HepG2 (cell line): Measurements from ENCODE around the gene COLEC12. TPM values are rescaled to one million over a fixed set of nuclear protein-coding genes. Genes with fewer than 3 reads are reported as not detected.

Experiments used
- ATAC-seq: fragments of 200-7000 bp; cut with Tn5 transposase; 3 replicates; pipeline ENCODE4 v1.9.1; 2020; ENCODE audit warnings: mild to moderate bottlenecking, moderate library complexity
- BruUV-seq: library from RNA; stranded (reverse); fragments of 400-500 nt; replicated peaks from 2 replicates; lab custom pipeline; 2021; lab: Mats Ljungman, UMichigan
- CTCF ChIA-PET: fragments of 300-600 bp; formaldehyde crosslinking; extraction: SDS; loops from one replicate; lab custom pipeline; 2021; ENCODE audit warnings: low total read pairs, inconsistent platforms, low intra/inter-chr PET ratio; lab: Yijun Ruan, JAX
- POLR2A ChIA-PET: fragments of 350-600 bp; sonication (Branson Sonifier 250); formaldehyde crosslinking; loops from one replicate; lab custom pipeline; 2020; ENCODE audit warnings: antibody characterized with exemption, inconsistent platforms; lab: Yijun Ruan, JAX
- DNase-seq: peaks from one replicate; pipeline ENCODE4 v3.0.0-alpha.2; 2015; ENCODE audit warnings: low spot score
- FAIRE-seq: peaks from 3 replicates; lab custom pipeline; 2011; peaks lifted over from hg19 to GRCh38; lab: Jason Lieb, UNC
- H2AFZ ChIP-seq: one replicate; pipeline ENCODE4 v1.6.1; 2011; ENCODE audit warnings: low read length, inconsistent platforms
- H3K27ac ChIP-seq: fragments of 300-600 bp; 3 replicates; pipeline ENCODE4 v1.8.0; 2011; ENCODE audit warnings: mixed run types, mild to moderate bottlenecking, mixed read lengths, low read length, inconsistent platforms; ENCODE audit not compliant: insufficient read depth; ENCODE audit errors: extremely low read length
- H3K27me3 ChIP-seq, 2 experiments: fragments of 200-600 bp in 1 of 2; 2 replicates in 1 of 2; 3 replicates in 1 of 2; pipeline versions ENCODE4 v1.6.0 to v1.8.0; 2011; ENCODE audit warnings: low read length in 2 of 2, mild to moderate bottlenecking in 2 of 2, moderate library complexity in 2 of 2, inconsistent platforms in 1 of 2; ENCODE audit not compliant: insufficient read depth in 2 of 2, control insufficient read depth in 1 of 2
- H3K36me3 ChIP-seq, 2 experiments: fragments of 200-600 bp in 1 of 2; replicated peaks in 1 of 2; 2 replicates in 1 of 2; 3 replicates in 1 of 2; pipeline versions ENCODE4 v1.5.1 to v1.8.0; 2011; ENCODE audit warnings: low read length in 2 of 2, inconsistent platforms in 1 of 2; ENCODE audit not compliant: insufficient read depth in 2 of 2, control insufficient read depth in 1 of 2
- H3K4me1 ChIP-seq: 2 replicates; pipeline ENCODE4 v1.5.1; 2012; ENCODE audit warnings: low read length, inconsistent platforms; ENCODE audit not compliant: insufficient read depth
- H3K4me2 ChIP-seq: 2 replicates; pipeline ENCODE4 v1.6.0; 2011; ENCODE audit warnings: low read depth, low read length, inconsistent platforms
- H3K4me3 ChIP-seq, 3 experiments: fragments of 200-600 bp in 1 of 3; sonication (generic), shearing (Covaris generic) in 1 of 3; replicated peaks in 1 of 3; 2 replicates each; pipeline ENCODE4 v1.5.1; 2011 to 2016; ENCODE audit warnings: low read length in 3 of 3, inconsistent platforms in 2 of 3, low read depth in 2 of 3, mild to moderate bottlenecking in 2 of 3, control low read depth in 1 of 3, mixed read lengths in 1 of 3; ENCODE audit not compliant: insufficient read depth in 1 of 3
- H3K79me2 ChIP-seq: one replicate; pipeline ENCODE4 v1.6.1; 2011; ENCODE audit warnings: low read length, inconsistent platforms; ENCODE audit not compliant: insufficient read depth
- H3K9ac ChIP-seq: 2 replicates; pipeline ENCODE4 v1.6.0; 2011; ENCODE audit warnings: mild to moderate bottlenecking, low read depth, low read length, inconsistent platforms; ENCODE audit not compliant: insufficient read depth
- H3K9me3 ChIP-seq: 2 replicates; pipeline ENCODE4 v1.5.1; 2012; ENCODE audit warnings: mild to moderate bottlenecking, low read length
- H4K20me1 ChIP-seq: 2 replicates; pipeline ENCODE4 v1.6.0; 2011; ENCODE audit warnings: inconsistent platforms, mild to moderate bottlenecking, low read length, moderate library complexity; ENCODE audit not compliant: insufficient read depth
- ARNT2 ChIP-seq: sonication (generic); formaldehyde crosslinking; IDR thresholded peaks from 2 replicates; pipeline ENCODE4 v1.8.0; 2022; ENCODE audit warnings: mild to moderate bottlenecking, low read depth, missing genetic modification reagents, moderate library complexity
- BCL6 ChIP-seq: IDR thresholded peaks from 2 replicates; pipeline ENCODE4 v1.6.1; 2016; ENCODE audit warnings: missing genetic modification reagents, missing compliant biosample characterization
- FOXA3 ChIP-seq: IDR thresholded peaks from 2 replicates; pipeline ENCODE4 v1.6.1; 2016; ENCODE audit warnings: missing genetic modification reagents, missing compliant biosample characterization
- GLI4 ChIP-seq: sonication (generic); formaldehyde crosslinking; IDR thresholded peaks from 2 replicates; pipeline ENCODE4 v1.5.1; 2020; ENCODE audit warnings: missing genetic modification reagents, mild to moderate bottlenecking, moderate library complexity, borderline replicate concordance
- HDAC1 ChIP-seq: sonication (generic); formaldehyde crosslinking; IDR thresholded peaks from 2 replicates; pipeline ENCODE4 v1.5.1; 2020; ENCODE audit warnings: mild to moderate bottlenecking, missing genetic modification reagents
- HMG20A ChIP-seq: IDR thresholded peaks from 2 replicates; pipeline ENCODE4 v1.6.1; 2016; ENCODE audit warnings: borderline replicate concordance
- KLF6 ChIP-seq: IDR thresholded peaks from 2 replicates; pipeline ENCODE4 v1.8.0; 2016; ENCODE audit warnings: missing biosample characterization, missing genetic modification reagents
- RBM39 ChIP-seq: fragments of 200-400 bp; formaldehyde crosslinking; IDR thresholded peaks from one replicate; pipeline ENCODE4 v1.6.1; 2018; ENCODE audit warnings: antibody characterized with exemption, mild to moderate bottlenecking, low read depth, low read length; ENCODE audit not compliant: poor library complexity, severe bottlenecking
- ZNF142 ChIP-seq: sonication (generic); formaldehyde crosslinking; IDR thresholded peaks from 2 replicates; pipeline ENCODE4 v1.4.0; 2020; ENCODE audit warnings: missing genetic modification reagents
- ZNF317 ChIP-seq: sonication (generic); formaldehyde crosslinking; IDR thresholded peaks from 2 replicates; pipeline ENCODE4 v1.5.0; 2020; ENCODE audit warnings: mild to moderate bottlenecking, missing genetic modification reagents
- ZNF547 ChIP-seq: sonication (generic); formaldehyde crosslinking; IDR thresholded peaks from 2 replicates; pipeline ENCODE4 v1.5.1; 2020; ENCODE audit warnings: mild to moderate bottlenecking, missing genetic modification reagents
- ZNF709 ChIP-seq: sonication (generic); formaldehyde crosslinking; IDR thresholded peaks from 2 replicates; pipeline ENCODE4 v1.5.0; 2020; ENCODE audit warnings: mild to moderate bottlenecking, missing genetic modification reagents
- ZSCAN20 ChIP-seq: sonication (generic); formaldehyde crosslinking; IDR thresholded peaks from 2 replicates; pipeline ENCODE4 v1.4.0; 2020; ENCODE audit warnings: missing genetic modification reagents, mild to moderate bottlenecking, borderline replicate concordance
- WGBS: methylation state at CpG from one replicate; pipeline ENCODE4 v1.1.6; 2017; ENCODE audit warnings: low lambda C conversion rate; 5-methylcytosine and 5-hydroxymethylcytosine counted together
- in situ Hi-C: cut with HindIII; loops from 2 replicates; pipeline ENCODE4 v1.10.0; 2017; ENCODE audit warnings: low pct_unique_long_range_greater_than_20kb; ENCODE audit not compliant: extremely low pct_ligation_motif_present
- intact Hi-C: fragments of 100-400 bp; cut with micrococcal nuclease; formaldehyde crosslinking; loops from one replicate; pipeline ENCODE4 v1.10.0; 2022; ENCODE audit not compliant: unreplicated experiment
- polyA plus RNA-seq, 8 experiments: library from polyadenylated mRNA; depleted of rRNA in 3 of 8; stranded (reverse) in 7 of 8; unstranded in 1 of 8; fragments of >200 nt; fragmentation: Illumina TruSeq in 4 of 8; extraction: Trizol in 4 of 8; gene quantifications; 2 replicates each; pipeline versions ENCODE4 v1.2.1 to v1.2.3, GENCODE V29; 2011 to 2016; ENCODE audit warnings: low read depth in 4 of 8, missing spikeins in 1 of 8, mixed read lengths in 1 of 8; ENCODE audit not compliant: insufficient read depth in 1 of 8
- total RNA-seq, 5 experiments: library from RNA; depleted of rRNA; stranded (reverse); fragments of >200 nt; fragmentation: Illumina TruSeq; extraction: Trizol; gene quantifications; 2 replicates each; pipeline ENCODE4 v1.2.3, GENCODE V29; 2016; ENCODE audit warnings: low read depth in 1 of 5
- TF ChIP-seq, protein P1 (sequence below): IDR thresholded peaks from 2 replicates; pipeline ENCODE4 v1.4.0; 2020; ENCODE audit warnings: mild to moderate bottlenecking, missing genetic modification reagents

COLEC12 gene
- total and polyA plus RNA-seq, 2 of the 13 experiments (the other 11 are each of a cell fraction or from before 2014, with no cell fraction given) = 0.02 to 0.11 TPM

DNA sequence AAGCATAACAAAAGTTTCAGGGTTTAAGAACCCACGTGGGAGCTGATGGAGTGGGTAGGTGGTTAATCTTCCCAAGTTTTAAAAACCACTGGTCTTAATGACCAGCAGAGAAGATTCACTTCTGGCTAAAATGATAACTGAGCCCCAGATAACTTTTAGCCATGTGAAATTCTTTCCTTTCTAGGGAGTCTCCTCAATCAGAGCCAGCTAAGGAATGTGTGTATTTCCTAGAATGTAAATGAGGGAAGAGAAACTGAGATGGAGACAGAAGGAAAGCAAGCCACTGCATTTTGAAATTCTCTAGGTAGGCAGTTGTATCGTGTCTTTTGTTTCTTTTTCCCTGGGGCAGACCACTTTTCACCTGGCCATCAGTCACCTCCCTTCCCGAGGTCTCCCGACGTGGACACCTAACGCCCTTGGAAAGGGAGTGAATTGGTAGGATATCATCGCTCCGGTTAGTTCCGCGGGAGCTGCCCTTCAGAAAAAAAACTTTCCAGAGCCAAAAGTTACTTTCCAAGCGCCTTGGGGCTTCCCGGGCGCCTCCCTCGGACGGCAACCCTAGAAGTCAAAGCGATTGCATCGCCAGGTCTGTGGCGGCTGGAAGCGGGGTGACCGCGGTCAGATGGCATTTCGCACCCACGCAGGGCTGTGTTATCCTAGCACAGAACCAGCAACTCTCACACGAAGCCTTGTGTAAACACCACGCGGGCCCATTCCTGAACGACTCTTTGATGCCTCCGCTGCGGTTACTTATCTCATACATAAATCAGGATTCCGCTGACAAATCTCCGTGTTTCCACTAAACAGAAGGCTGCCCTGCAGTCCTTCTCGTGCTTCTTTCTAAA, 1.3 kb downstream of the COLEC12 start:
- Histone ChIP-seq H3K79me2 (no peaks in the 10 kb centered on the region), H3K36me3 (no peaks in the 10 kb centered on the region), H2AFZ (no peak overlapping the region), H3K9me3 (no peaks in the 10 kb centered on the region), H4K20me1 (0 out of 2 replicates have a peak, but pooled peaks cover 2% of the 10 kb centered on the region), H3K27ac (no peak overlapping the region), H3K4me1 (peaks cover 20% of the 10 kb centered on the region), H3K27me3 (peaks cover 3 to 32% of the 10 kb centered on the region in 2 experiments), H3K9ac (no peak overlapping the region), H3K4me3 (peak overlapping the region in 1 of 3 experiments; percentile 58; a peak in 1 of 6 replicates), H3K4me2 (peak overlapping the region; percentile 64)
- DNase-seq (peak; percentile 46), ATAC-seq (peak; percentile 32; the same call in 2 of the 3 replicates), FAIRE-seq (no peak)
- ChIA-PET CTCF (no interaction called here), POLR2A (no interaction called here)
- in situ Hi-C loops (no loop called here), intact Hi-C loops (no loop called here)
- WGBS = 17% methylated on average over 14 of the region's 32 CpGs
- BruUV-seq = no TSS peak
- TF ChIP-seq BCL6 (CRISPR knock-in tag) (peak; percentile 66), HMG20A (CRISPR knock-in tag) (peak; percentile 24; the same call in 1 of the 2 replicates), ZNF317 (CRISPR knock-in tag) (no peak), GLI4 (CRISPR knock-in tag) (no peak), HDAC1 (CRISPR knock-in tag) (no peak), KLF6 (CRISPR knock-in tag) (no peak), ZNF709 (CRISPR knock-in tag) (no peak), ZNF547 (CRISPR knock-in tag) (no peak), RBM39 (no peak), FOXA3 (CRISPR knock-in tag) (0 out of 2 replicates have a peak, but pooled peaks have one; percentile 30), ZNF142 (no peak), ARNT2 (CRISPR knock-in tag) (no peak), ZSCAN20 (CRISPR knock-in tag) (no peak)
- TF ChIP-seq, protein P1, sequence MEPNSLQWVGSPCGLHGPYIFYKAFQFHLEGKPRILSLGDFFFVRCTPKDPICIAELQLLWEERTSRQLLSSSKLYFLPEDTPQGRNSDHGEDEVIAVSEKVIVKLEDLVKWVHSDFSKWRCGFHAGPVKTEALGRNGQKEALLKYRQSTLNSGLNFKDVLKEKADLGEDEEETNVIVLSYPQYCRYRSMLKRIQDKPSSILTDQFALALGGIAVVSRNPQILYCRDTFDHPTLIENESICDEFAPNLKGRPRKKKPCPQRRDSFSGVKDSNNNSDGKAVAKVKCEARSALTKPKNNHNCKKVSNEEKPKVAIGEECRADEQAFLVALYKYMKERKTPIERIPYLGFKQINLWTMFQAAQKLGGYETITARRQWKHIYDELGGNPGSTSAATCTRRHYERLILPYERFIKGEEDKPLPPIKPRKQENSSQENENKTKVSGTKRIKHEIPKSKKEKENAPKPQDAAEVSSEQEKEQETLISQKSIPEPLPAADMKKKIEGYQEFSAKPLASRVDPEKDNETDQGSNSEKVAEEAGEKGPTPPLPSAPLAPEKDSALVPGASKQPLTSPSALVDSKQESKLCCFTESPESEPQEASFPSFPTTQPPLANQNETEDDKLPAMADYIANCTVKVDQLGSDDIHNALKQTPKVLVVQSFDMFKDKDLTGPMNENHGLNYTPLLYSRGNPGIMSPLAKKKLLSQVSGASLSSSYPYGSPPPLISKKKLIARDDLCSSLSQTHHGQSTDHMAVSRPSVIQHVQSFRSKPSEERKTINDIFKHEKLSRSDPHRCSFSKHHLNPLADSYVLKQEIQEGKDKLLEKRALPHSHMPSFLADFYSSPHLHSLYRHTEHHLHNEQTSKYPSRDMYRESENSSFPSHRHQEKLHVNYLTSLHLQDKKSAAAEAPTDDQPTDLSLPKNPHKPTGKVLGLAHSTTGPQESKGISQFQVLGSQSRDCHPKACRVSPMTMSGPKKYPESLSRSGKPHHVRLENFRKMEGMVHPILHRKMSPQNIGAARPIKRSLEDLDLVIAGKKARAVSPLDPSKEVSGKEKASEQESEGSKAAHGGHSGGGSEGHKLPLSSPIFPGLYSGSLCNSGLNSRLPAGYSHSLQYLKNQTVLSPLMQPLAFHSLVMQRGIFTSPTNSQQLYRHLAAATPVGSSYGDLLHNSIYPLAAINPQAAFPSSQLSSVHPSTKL (CRISPR knock-in tag) = 0 out of 2 replicates have a peak, but pooled peaks have one; percentile 24
